Right lobe of liver (tissue), 4 donors: ENCODE measurements around the gene YARS1.

Experiments used
- POLR2A ChIP-seq: fragments of 450-650 bp; IDR thresholded peaks from one replicate; pipeline ENCODE4 v1.6.1; 2017; ENCODE audit warnings: antibody characterized with exemption, mild to moderate bottlenecking
- TF ChIP-seq, protein P1 (sequence below), 4 donors: fragments of 200-600 bp in 3 of 4; fragments of 450-650 bp in 1 of 4; IDR thresholded peaks; one replicate each; pipeline versions ENCODE4 v1.5.1 to v1.8.0; 2016 to 2022; ENCODE audit warnings: antibody characterized with exemption in 4 of 4, mild to moderate bottlenecking in 2 of 4
- donor health status: DM: no; HTN: no; CAD: no.
- donor health status: DM: no; HTN: no; CAD: no.
- donor health status: DM: no; HTN: yes; CAD: no.

DNA sequence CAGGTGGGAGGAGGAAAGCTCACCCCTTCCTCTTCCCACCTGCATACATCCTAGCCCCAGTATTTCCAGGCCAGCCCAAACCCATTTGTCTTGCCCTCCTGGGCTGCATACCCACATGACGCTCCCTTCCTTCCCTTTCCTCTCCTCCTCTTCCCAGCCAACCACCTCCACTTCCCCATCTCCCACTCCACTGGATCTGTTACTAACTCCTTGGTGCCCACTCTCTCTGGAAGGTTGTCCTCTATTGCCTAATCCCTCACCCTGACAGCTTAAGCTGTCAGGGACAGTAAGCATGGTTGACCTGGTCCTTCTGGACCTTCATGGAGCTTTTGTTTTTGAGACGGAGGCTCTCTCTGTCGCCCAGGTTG lies 91.6 kb downstream of the YARS1 start:
- TF ChIP-seq, protein P1, sequence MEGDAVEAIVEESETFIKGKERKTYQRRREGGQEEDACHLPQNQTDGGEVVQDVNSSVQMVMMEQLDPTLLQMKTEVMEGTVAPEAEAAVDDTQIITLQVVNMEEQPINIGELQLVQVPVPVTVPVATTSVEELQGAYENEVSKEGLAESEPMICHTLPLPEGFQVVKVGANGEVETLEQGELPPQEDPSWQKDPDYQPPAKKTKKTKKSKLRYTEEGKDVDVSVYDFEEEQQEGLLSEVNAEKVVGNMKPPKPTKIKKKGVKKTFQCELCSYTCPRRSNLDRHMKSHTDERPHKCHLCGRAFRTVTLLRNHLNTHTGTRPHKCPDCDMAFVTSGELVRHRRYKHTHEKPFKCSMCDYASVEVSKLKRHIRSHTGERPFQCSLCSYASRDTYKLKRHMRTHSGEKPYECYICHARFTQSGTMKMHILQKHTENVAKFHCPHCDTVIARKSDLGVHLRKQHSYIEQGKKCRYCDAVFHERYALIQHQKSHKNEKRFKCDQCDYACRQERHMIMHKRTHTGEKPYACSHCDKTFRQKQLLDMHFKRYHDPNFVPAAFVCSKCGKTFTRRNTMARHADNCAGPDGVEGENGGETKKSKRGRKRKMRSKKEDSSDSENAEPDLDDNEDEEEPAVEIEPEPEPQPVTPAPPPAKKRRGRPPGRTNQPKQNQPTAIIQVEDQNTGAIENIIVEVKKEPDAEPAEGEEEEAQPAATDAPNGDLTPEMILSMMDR (IDR thresholded peaks at IDR 0.05): no peak
- TF ChIP-seq POLR2A: no peak
